Breast epithelium (tissue), 3 donors: ENCODE measurements around the gene C16orf89.
"Not testable (repeated sequence)": the region's sequence is repeated elsewhere in the genome, so short reads cannot be mapped to it uniquely, and the experiment has no call there.

ENCODE experiments used
- POLR2A ChIP-seq: fragments of 450-650 bp; IDR thresholded peaks from one replicate; pipeline ENCODE4 v1.6.1; 2016; ENCODE audit warnings: antibody characterized with exemption, mild to moderate bottlenecking, moderate library complexity
- POLR2AphosphoS5 ChIP-seq, 3 donors: sonication (generic); formaldehyde crosslinking; IDR thresholded peaks; one replicate each; pipeline ENCODE4 v1.6.1; 2017; ENCODE audit warnings: antibody characterized with exemption in 3 of 3
- TF ChIP-seq, protein P1 (sequence below), 3 donors: fragments of 450-650 bp; IDR thresholded peaks; one replicate each; pipeline ENCODE4 v1.5.1; 2016 to 2017; ENCODE audit warnings: antibody characterized with exemption in 3 of 3, mild to moderate bottlenecking in 3 of 3, moderate library complexity in 3 of 3

DNA sequence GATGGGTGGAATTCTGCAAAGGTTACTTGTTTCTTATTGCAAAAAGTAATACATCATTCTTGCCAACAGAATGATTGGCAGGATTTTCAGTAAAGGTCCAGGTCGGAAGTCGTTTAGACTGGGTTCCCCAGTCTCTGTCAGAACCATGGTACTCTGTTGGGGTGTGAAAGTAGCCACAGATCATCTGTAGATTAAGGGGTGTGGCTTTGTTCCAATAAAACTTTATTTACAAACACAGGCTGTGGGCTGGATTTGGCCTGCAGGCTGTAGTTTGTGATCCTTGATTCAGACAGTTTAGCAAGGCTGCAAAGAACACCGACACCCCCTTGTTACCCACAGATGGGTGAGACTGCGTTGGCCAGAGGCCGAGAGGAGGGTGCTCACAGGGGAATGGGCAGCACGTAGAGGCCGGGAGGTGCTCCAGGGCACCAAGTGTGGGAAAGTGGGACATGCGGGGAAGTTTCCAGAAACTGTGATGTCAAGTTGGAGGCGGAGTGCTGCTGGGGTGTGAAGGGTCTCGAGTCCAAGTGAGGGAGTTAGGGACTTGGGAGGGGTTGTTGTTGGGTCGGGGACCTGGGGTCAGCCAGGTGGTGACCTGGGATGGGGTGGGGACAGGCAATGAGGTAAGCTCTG is 18.5 kb upstream of the C16orf89 start:
- TF ChIP-seq, protein P1, sequence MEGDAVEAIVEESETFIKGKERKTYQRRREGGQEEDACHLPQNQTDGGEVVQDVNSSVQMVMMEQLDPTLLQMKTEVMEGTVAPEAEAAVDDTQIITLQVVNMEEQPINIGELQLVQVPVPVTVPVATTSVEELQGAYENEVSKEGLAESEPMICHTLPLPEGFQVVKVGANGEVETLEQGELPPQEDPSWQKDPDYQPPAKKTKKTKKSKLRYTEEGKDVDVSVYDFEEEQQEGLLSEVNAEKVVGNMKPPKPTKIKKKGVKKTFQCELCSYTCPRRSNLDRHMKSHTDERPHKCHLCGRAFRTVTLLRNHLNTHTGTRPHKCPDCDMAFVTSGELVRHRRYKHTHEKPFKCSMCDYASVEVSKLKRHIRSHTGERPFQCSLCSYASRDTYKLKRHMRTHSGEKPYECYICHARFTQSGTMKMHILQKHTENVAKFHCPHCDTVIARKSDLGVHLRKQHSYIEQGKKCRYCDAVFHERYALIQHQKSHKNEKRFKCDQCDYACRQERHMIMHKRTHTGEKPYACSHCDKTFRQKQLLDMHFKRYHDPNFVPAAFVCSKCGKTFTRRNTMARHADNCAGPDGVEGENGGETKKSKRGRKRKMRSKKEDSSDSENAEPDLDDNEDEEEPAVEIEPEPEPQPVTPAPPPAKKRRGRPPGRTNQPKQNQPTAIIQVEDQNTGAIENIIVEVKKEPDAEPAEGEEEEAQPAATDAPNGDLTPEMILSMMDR (IDR thresholded peaks at IDR 0.05), result not testable (repeated sequence)
- not testable (repeated sequence) for TF ChIP-seq POLR2AphosphoS5 (IDR thresholded peaks at IDR 0.05); POLR2A
